GM23248 (cell line): ENCODE data around the gene NRDE2. TPM values are rescaled to one million over a fixed set of nuclear protein-coding genes. Genes with fewer than 3 reads are reported as not detected.

Experiments used
- DNase-seq: peaks from one replicate; pipeline ENCODE4 v3.0.0-alpha.2; 2015
- H2AFZ ChIP-seq: fragments of 200-600 bp; sonication (generic); 2 replicates; pipeline ENCODE4 v1.6.1; 2016; ENCODE audit warnings: antibody characterized with exemption
- H3F3A ChIP-seq: fragments of 200-600 bp; sonication (generic); 2 replicates; pipeline ENCODE4 v1.6.1; 2016; ENCODE audit warnings: mild to moderate bottlenecking, antibody characterized with exemption, mixed run types; ENCODE audit not compliant: insufficient read depth
- H3K27ac ChIP-seq: fragments of 200-600 bp; sonication (generic); 2 replicates; pipeline ENCODE4 v1.5.1; 2016; ENCODE audit warnings: mild to moderate bottlenecking
- H3K27me3 ChIP-seq: fragments of 200-600 bp; sonication (generic); replicated peaks from 2 replicates; pipeline ENCODE4 v1.6.1; 2016; ENCODE audit warnings: mild to moderate bottlenecking; ENCODE audit not compliant: insufficient read depth
- H3K36me3 ChIP-seq: fragments of 200-600 bp; sonication (generic); 2 replicates; pipeline ENCODE4 v1.6.1; 2016; ENCODE audit warnings: low read depth, mild to moderate bottlenecking
- H3K4me1 ChIP-seq: fragments of 200-600 bp; sonication (generic); 2 replicates; pipeline ENCODE4 v1.6.1; 2016; ENCODE audit warnings: mild to moderate bottlenecking; ENCODE audit not compliant: insufficient read depth
- H3K4me2 ChIP-seq: fragments of 200-600 bp; sonication (generic); one replicate; pipeline ENCODE4 v1.6.1; 2016; ENCODE audit warnings: mild to moderate bottlenecking; ENCODE audit not compliant: unreplicated experiment
- H3K4me3 ChIP-seq: fragments of 200-600 bp; sonication (generic); 2 replicates; pipeline ENCODE4 v1.5.1; 2016; ENCODE audit warnings: mild to moderate bottlenecking
- H3K79me2 ChIP-seq: fragments of 200-600 bp; sonication (generic); 2 replicates; pipeline ENCODE4 v1.6.1; 2016; ENCODE audit warnings: mild to moderate bottlenecking; ENCODE audit not compliant: insufficient read depth
- H3K9ac ChIP-seq: fragments of 200-600 bp; sonication (generic); 2 replicates; pipeline ENCODE4 v1.6.1; 2016; ENCODE audit warnings: mild to moderate bottlenecking
- H3K9me2 ChIP-seq: fragments of 200-600 bp; sonication (generic); 2 replicates; pipeline ENCODE4 v1.6.1; 2016; ENCODE audit warnings: mixed run types, mild to moderate bottlenecking, moderate library complexity; ENCODE audit not compliant: insufficient read depth
- H3K9me3 ChIP-seq: fragments of 200-600 bp; sonication (generic); one replicate; pipeline ENCODE4 v1.6.1; 2017; ENCODE audit warnings: low read depth
- H4K20me1 ChIP-seq: fragments of 200-600 bp; sonication (generic); 2 replicates; pipeline ENCODE4 v1.6.0; 2016; ENCODE audit not compliant: insufficient read depth
- EZH2 ChIP-seq: fragments of 200-600 bp; sonication (generic); IDR thresholded peaks from 2 replicates; pipeline ENCODE4 v1.6.1; 2018; ENCODE audit warnings: antibody characterized with exemption, mild to moderate bottlenecking; ENCODE audit not compliant: insufficient read depth, poor library complexity, severe bottlenecking
- EZH2phosphoT487 ChIP-seq: fragments of 200-600 bp; sonication (generic); IDR thresholded peaks from 2 replicates; pipeline ENCODE4 v1.6.1; 2018; ENCODE audit warnings: antibody characterized with exemption, moderate library complexity, mild to moderate bottlenecking, low read depth; ENCODE audit not compliant: insufficient read depth
- WGBS, 2 experiments: methylation state at CpG; one replicate each; pipeline ENCODE4 v1.1.6; 2015 to 2017; ENCODE audit warnings: low lambda C conversion rate in 2 of 2, low coverage in 1 of 2; ENCODE audit errors: missing lambda C conversion rate in 2 of 2; 5-methylcytosine and 5-hydroxymethylcytosine counted together
- in situ Hi-C: fragments of 300-500 bp; cut with MboI; formaldehyde crosslinking; loops from 2 replicates; pipeline ENCODE4 v1.15.0; 2020
- polyA plus RNA-seq: library from polyadenylated mRNA; unstranded; fragments of >200 nt; fragmentation: Nextera tagmentation; extraction: Ambion mirVana; gene quantifications from 2 replicates; pipeline ENCODE4 v1.2.1, GENCODE V29; 2016
- total RNA-seq: library from RNA; depleted of rRNA; stranded (reverse); fragments of >200 nt; shearing (Covaris generic); gene quantifications from 2 replicates; pipeline ENCODE4 v1.2.3, GENCODE V29; 2014

The NRDE2 gene
- total and polyA plus RNA-seq, 2 experiments from 2014 or later: 9.4 to 10.2 TPM

DNA sequence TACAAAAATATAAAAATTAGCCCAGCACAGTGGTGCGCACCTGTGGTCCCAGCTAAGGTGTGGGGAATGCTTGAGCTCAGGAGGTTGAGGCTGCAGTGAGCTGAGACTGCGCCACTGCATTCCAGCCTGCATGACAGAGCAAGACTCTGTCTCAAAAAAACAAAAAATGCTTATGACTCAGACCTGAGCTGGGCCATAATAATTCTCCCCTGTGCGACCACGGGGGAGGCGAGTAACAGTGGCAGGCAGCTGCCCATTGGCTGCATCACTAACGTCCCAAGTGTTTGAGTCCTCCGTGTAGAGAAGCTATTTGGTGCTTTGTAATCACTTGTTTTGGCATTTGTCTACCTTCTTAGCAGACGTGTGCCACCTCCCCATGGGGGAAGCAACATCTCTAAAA, 50.5 kb downstream of the NRDE2 start:
- Histone ChIP-seq H3K9me3 (no peaks in the 10 kb centered on the region), H3K36me3 (0 out of 2 replicates have a peak, but pooled peaks cover 6% of the 10 kb centered on the region), H3K9ac (peak overlapping the region; percentile 54), H3K4me3 (peak overlapping the region; percentile 45), H3F3A (peaks cover 12% of the 10 kb centered on the region), H3K4me2 (peak overlapping the region; percentile 70), H3K27me3 (no peaks in the 10 kb centered on the region), H2AFZ (peak overlapping the region; percentile 27; the same call in 1 of the 2 replicates), H3K79me2 (no peaks in the 10 kb centered on the region), H4K20me1 (no peaks in the 10 kb centered on the region), H3K27ac (peak overlapping the region; percentile 79), H3K9me2 (no peaks in the 10 kb centered on the region), H3K4me1 (peaks cover 17% of the 10 kb centered on the region)
- peak; percentile 90 for DNase-seq
- in situ Hi-C loops: no loop called here
- TF ChIP-seq EZH2 (no peak), EZH2phosphoT487 (no peak)
- 8 to 11% methylated on average over 8 of the region's 8 CpGs for WGBS, 2 experiments

DNA sequence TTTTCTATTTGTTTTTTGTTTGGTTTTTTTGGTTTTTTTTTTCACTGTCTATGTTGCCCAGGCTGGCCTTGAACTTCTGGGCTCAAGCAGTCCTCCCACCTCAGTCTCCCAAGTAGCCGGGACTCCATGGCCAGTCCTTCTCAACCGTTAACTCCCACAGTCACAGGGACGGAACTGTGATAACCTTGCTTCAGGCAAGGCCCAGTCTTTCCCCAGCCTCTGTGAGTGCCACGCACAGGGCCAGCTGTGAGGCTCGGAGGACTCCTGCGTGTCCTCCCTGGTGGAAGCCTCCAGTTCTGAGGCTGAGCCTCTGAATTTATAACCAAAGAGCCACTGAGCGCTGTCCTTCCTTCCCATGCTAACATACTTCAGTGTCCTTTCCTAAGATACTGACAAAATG, 51.6 kb downstream of the NRDE2 start:
- H3K4me3 ChIP-seq: no peak overlapping the region
- no peaks in the 10 kb centered on the region for H3K27me3 ChIP-seq
- no peaks in the 10 kb centered on the region for H3K9me3 ChIP-seq
- H3K79me2 ChIP-seq: no peaks in the 10 kb centered on the region
- peaks cover 21% of the 10 kb centered on the region for H3F3A ChIP-seq
- in situ Hi-C loops: no loop called here
- H3K36me3 ChIP-seq: no peaks in the 10 kb centered on the region
- no peak overlapping the region for H3K27ac ChIP-seq
- H3K4me1 ChIP-seq: peaks cover 19% of the 10 kb centered on the region
- no peak overlapping the region for H3K9ac ChIP-seq
- no peak overlapping the region for H3K4me2 ChIP-seq
- H3K9me2 ChIP-seq: no peaks in the 10 kb centered on the region
- H2AFZ ChIP-seq: no peak overlapping the region
- no peaks in the 10 kb centered on the region for H4K20me1 ChIP-seq
- no peak for DNase-seq
- WGBS, 2 experiments: 96 to 99% methylated on average over 7 of the region's 7 CpGs
- no peak for TF ChIP-seq EZH2phosphoT487
- TF ChIP-seq EZH2: no peak

DNA sequence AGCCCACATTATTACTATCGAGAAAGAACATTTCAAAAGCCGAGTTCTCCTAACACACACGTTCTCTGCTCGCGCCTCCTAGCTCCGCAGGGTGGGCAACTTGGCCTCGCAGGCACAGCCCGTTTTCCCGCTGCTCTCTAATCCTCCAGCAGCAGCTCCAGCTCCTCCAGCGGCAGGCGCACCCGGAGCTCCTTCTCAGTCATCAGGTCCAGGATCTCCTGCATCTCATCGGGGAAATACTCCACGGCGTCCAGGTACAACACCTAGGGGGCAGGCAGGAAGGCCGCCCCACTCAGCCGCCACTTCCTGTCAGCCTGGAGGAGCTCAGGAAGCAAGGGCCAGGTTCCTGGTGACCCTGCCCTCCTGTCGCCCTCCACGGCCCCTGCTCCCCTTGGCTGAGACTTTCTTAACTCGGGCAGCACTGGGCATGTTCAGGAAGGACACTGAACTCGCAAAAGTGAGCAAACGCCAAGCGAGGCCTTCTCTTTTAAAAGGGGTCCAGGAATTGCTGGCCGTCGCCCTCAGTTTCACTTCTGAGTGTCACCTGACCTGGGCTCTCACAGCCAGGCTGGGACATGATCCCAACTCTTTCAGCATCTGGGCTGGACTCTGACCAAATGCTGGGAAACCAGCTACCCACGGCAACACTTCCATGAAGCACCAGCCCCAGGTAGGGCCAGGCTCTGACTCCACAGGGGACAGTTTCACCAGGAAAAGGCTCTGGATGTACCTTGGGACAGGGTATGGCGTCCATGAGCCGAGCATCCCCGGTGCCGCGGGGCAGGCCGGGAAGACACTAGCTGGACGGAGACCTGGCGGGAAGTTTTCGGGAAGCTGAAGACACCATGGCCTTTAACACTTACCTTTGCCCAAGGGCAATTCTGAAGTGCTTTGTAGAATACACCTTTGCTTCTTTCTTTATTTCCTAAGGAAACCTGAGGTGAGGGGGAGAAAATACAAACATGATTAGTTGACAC, 53.3 kb downstream of the NRDE2 start:
- no peak overlapping the region for H2AFZ ChIP-seq
- H3K4me1 ChIP-seq: peaks cover 21% of the 10 kb centered on the region
- no peaks in the 10 kb centered on the region for H3K79me2 ChIP-seq
- 93% methylated on average over 28 to 35 of the region's 35 CpGs for WGBS, 2 experiments
- no peaks in the 10 kb centered on the region for H4K20me1 ChIP-seq
- no peaks in the 10 kb centered on the region for H3K36me3 ChIP-seq
- H3K9me2 ChIP-seq: no peaks in the 10 kb centered on the region
- H3K9ac ChIP-seq: no peak overlapping the region
- TF ChIP-seq EZH2: no peak
- no peak for TF ChIP-seq EZH2phosphoT487
- peaks cover 28% of the 10 kb centered on the region for H3F3A ChIP-seq
- H3K4me3 ChIP-seq: no peak overlapping the region
- no peaks in the 10 kb centered on the region for H3K27me3 ChIP-seq
- in situ Hi-C loops: no loop called here
- H3K27ac ChIP-seq: no peak overlapping the region
- no peak for DNase-seq
- H3K4me2 ChIP-seq: no peak overlapping the region
- no peaks in the 10 kb centered on the region for H3K9me3 ChIP-seq

DNA sequence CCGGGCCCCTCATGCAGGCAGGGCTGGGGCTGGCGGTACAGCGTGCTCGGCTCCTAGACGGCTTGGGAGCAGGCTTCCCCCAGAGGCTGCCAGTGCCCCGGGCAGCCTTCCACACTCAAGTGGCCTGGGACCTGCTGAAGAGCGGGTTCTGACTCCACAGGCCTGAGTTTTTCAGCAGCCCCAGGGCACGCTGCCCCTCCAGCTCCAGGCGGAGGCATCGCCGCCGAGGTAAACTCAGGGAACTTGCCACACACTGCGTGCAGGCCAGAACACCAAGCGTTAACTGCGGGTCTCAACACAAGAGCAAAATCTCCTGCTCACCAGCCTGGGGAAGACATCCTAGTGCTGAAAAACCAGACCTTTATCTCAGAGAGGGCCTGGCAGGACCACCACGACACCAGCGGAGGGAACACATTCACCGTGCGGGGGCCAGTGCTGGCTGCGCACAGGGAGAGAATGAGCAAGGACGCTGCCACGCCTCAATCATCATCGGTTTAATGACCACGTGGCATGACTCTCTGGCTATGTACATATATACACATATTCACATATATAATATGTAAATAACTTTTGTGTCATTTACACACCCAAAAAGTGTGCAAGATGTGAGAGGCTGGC, 54.1 kb downstream of the NRDE2 start:
- H3K9me3 ChIP-seq: no peaks in the 10 kb centered on the region
- H2AFZ ChIP-seq: no peak overlapping the region
- H4K20me1 ChIP-seq: no peaks in the 10 kb centered on the region
- no peak for DNase-seq
- in situ Hi-C loops: no loop called here
- no peak overlapping the region for H3K4me3 ChIP-seq
- H3K27ac ChIP-seq: no peak overlapping the region
- WGBS, 2 experiments: 86 to 89% methylated on average over 23 to 24 of the region's 24 CpGs
- no peaks in the 10 kb centered on the region for H3K36me3 ChIP-seq
- H3K4me1 ChIP-seq: peaks cover 21% of the 10 kb centered on the region
- no peaks in the 10 kb centered on the region for H3K79me2 ChIP-seq
- H3K9ac ChIP-seq: no peak overlapping the region
- no peaks in the 10 kb centered on the region for H3K9me2 ChIP-seq
- peaks cover 28% of the 10 kb centered on the region for H3F3A ChIP-seq
- no peaks in the 10 kb centered on the region for H3K27me3 ChIP-seq
- TF ChIP-seq EZH2phosphoT487 (no peak), EZH2 (no peak)
- no peak overlapping the region for H3K4me2 ChIP-seq
